H1 (cell line): ENCODE data around the gene OSCP1. TPM values are rescaled to one million over a fixed set of nuclear protein-coding genes. Genes with fewer than 3 reads are reported as not detected.

ENCODE experiments used
- CTCF ChIA-PET: fragments of 300-600 bp; sonication (Branson Sonifier 250); formaldehyde crosslinking; loops from one replicate; lab custom pipeline; 2021; ENCODE audit not compliant: partially characterized antibody; lab: Charles Lee
- POLR2A ChIA-PET: fragments of 300-600 bp; sonication (Branson Sonifier 250); formaldehyde crosslinking; loops from one replicate; lab custom pipeline; 2021; ENCODE audit warnings: inconsistent platforms; ENCODE audit not compliant: partially characterized antibody; lab: Charles Lee
- DNase-seq, 2 experiments: peaks; one replicate each; pipeline versions ENCODE4 v3.0.0 to v3.0.0-alpha.2; 2010 to 2022; ENCODE audit warnings: low spot score in 2 of 2, low read depth in 1 of 2, mixed read lengths in 1 of 2
- FAIRE-seq: peaks from 2 replicates; lab custom pipeline; 2011; peaks lifted over from hg19 to GRCh38; lab: Jason Lieb, UNC
- H2AFZ ChIP-seq: 2 replicates; pipeline ENCODE4 v1.8.1; 2012; ENCODE audit warnings: low read length, inconsistent platforms
- H2AK5ac ChIP-seq: 2 replicates; pipeline ENCODE4 v1.6.1; 2013; ENCODE audit warnings: low read depth, low read length
- H2BK120ac ChIP-seq: replicated peaks from 2 replicates; pipeline ENCODE3; 2013; ENCODE audit warnings: low read depth, low read length, inconsistent platforms
- H2BK12ac ChIP-seq: 2 replicates; pipeline ENCODE4 v1.6.1; 2013; ENCODE audit warnings: low read depth, low read length
- H2BK15ac ChIP-seq: 2 replicates; pipeline ENCODE4 v1.6.1; 2013; ENCODE audit warnings: low read length
- H2BK20ac ChIP-seq: 2 replicates; pipeline ENCODE4 v1.6.1; 2013; ENCODE audit warnings: low read length
- H2BK5ac ChIP-seq: 2 replicates; pipeline ENCODE4 v1.6.1; 2013; ENCODE audit warnings: low read depth, low read length
- H3K14ac ChIP-seq: 2 replicates; pipeline ENCODE4 v1.6.1; 2013; ENCODE audit warnings: inconsistent platforms; ENCODE audit not compliant: insufficient read length
- H3K18ac ChIP-seq: 2 replicates; pipeline ENCODE4 v1.6.1; 2013; ENCODE audit warnings: low read length; ENCODE audit errors: extremely low read depth
- H3K23ac ChIP-seq: 2 replicates; pipeline ENCODE4 v1.6.1; 2013; ENCODE audit warnings: inconsistent platforms; ENCODE audit not compliant: insufficient read length
- H3K23me2 ChIP-seq: 2 replicates; pipeline ENCODE4 v1.6.1; 2013; ENCODE audit warnings: low read depth, low read length
- H3K27ac ChIP-seq: 2 replicates; pipeline ENCODE4 v1.6.1; 2011; ENCODE audit warnings: low read depth, low read length, inconsistent platforms
- H3K27me3 ChIP-seq, 4 experiments: replicated peaks in 1 of 4; 1 replicate in 1 of 4; 2 replicates in 3 of 4; pipeline versions ENCODE4 v1.6.1 to v1.8.1; 2011 to 2013; ENCODE audit warnings: low read length in 3 of 4, mild to moderate bottlenecking in 3 of 4, inconsistent platforms in 2 of 4, mixed read lengths in 2 of 4, moderate library complexity in 1 of 4; ENCODE audit not compliant: control insufficient read depth in 3 of 4, insufficient read depth in 3 of 4; ENCODE audit errors: extremely low read depth in 1 of 4
- H3K36me3 ChIP-seq, 4 experiments: 2 replicates each; pipeline versions ENCODE4 v1.6.1 to v1.8.1; 2011 to 2013; ENCODE audit warnings: mild to moderate bottlenecking in 4 of 4, low read length in 3 of 4, moderate library complexity in 2 of 4, control low read depth in 1 of 4, inconsistent platforms in 1 of 4; ENCODE audit not compliant: insufficient read depth in 4 of 4, control insufficient read depth in 2 of 4
- H3K4ac ChIP-seq: replicated peaks from 2 replicates; pipeline ENCODE3; 2013; ENCODE audit warnings: low read length, low read depth, mixed read lengths, inconsistent platforms; ENCODE audit not compliant: insufficient read length
- H3K4me1 ChIP-seq, 4 experiments: replicated peaks in 1 of 4; 1 replicate in 1 of 4; 2 replicates in 3 of 4; pipeline versions ENCODE4 v1.6.1 to v1.8.1; 2011 to 2013; ENCODE audit warnings: low read length in 3 of 4, inconsistent platforms in 2 of 4, mixed read lengths in 1 of 4; ENCODE audit not compliant: insufficient read depth in 4 of 4, control insufficient read depth in 3 of 4
- H3K4me2 ChIP-seq, 2 experiments: 2 replicates each; pipeline versions ENCODE4 v1.6.1 to v1.8.1; 2011 to 2013; ENCODE audit warnings: low read depth in 2 of 2, low read length in 2 of 2, control low read depth in 1 of 2, inconsistent platforms in 1 of 2, mild to moderate bottlenecking in 1 of 2; ENCODE audit not compliant: insufficient read depth in 1 of 2
- H3K4me3 ChIP-seq, 4 experiments: fragments of 200-600, 300-600 bp in 1 of 4; sonication (generic), shearing (Covaris generic), sonication (Bioruptor Twin) in 1 of 4; 2 replicates each; pipeline versions ENCODE4 v1.5.1 to v1.8.1; 2011 to 2016; ENCODE audit warnings: low read length in 4 of 4, low read depth in 3 of 4, control low read depth in 2 of 4, inconsistent platforms in 2 of 4, mild to moderate bottlenecking in 2 of 4, mixed read lengths in 1 of 4, moderate library complexity in 1 of 4; ENCODE audit not compliant: insufficient read depth in 2 of 4; ENCODE audit errors: extremely low read depth in 1 of 4
- H3K56ac ChIP-seq: replicated peaks from 2 replicates; pipeline ENCODE3; 2013; ENCODE audit warnings: low read depth, mild to moderate bottlenecking, mixed read lengths, low read length, inconsistent platforms; ENCODE audit not compliant: insufficient read length
- H3K79me1 ChIP-seq: 2 replicates; pipeline ENCODE4 v1.6.1; 2013; ENCODE audit warnings: low read depth, low read length, control low read depth
- H3K79me2 ChIP-seq, 2 experiments: 2 replicates each; pipeline versions ENCODE4 v1.6.1 to v1.8.1; 2012 to 2013; ENCODE audit warnings: low read length in 2 of 2, mild to moderate bottlenecking in 2 of 2, inconsistent platforms in 1 of 2; ENCODE audit not compliant: insufficient read depth in 2 of 2, control insufficient read depth in 1 of 2
- H3K9ac ChIP-seq, 4 experiments: replicated peaks in 1 of 4; 1 replicate in 1 of 4; 2 replicates in 3 of 4; pipeline versions ENCODE4 v1.6.1 to v1.8.1; 2011 to 2013; ENCODE audit warnings: low read depth in 3 of 4, low read length in 3 of 4, control low read depth in 2 of 4, mild to moderate bottlenecking in 2 of 4, moderate library complexity in 2 of 4, inconsistent platforms in 1 of 4; ENCODE audit errors: extremely low read depth in 1 of 4
- H3K9me3 ChIP-seq, 2 experiments: 2 replicates each; pipeline versions ENCODE4 v1.6.1 to v1.8.1; 2012 to 2013; ENCODE audit warnings: mild to moderate bottlenecking in 2 of 2, moderate library complexity in 2 of 2, control low read depth in 1 of 2, inconsistent platforms in 1 of 2, low read depth in 1 of 2, low read length in 1 of 2, mixed read lengths in 1 of 2; ENCODE audit not compliant: insufficient read depth in 2 of 2
- H4K20me1 ChIP-seq, 2 experiments: replicated peaks in 1 of 2; 2 replicates each; pipeline versions ENCODE3 to v1.8.1; 2011 to 2013; ENCODE audit warnings: inconsistent platforms in 2 of 2, low read length in 2 of 2, mild to moderate bottlenecking in 1 of 2; ENCODE audit not compliant: insufficient read depth in 2 of 2, control insufficient read depth in 1 of 2
- H4K5ac ChIP-seq: 2 replicates; pipeline ENCODE4 v1.6.1; 2013; ENCODE audit warnings: low read length, low read depth, mixed read lengths, inconsistent platforms; ENCODE audit not compliant: insufficient read length
- H4K8ac ChIP-seq: 2 replicates; pipeline ENCODE4 v1.8.0; 2013; ENCODE audit warnings: mild to moderate bottlenecking, moderate library complexity, low read length, inconsistent platforms; ENCODE audit not compliant: insufficient read depth; ENCODE audit errors: extremely low read depth
- H4K91ac ChIP-seq: replicated peaks from 2 replicates; pipeline ENCODE3; 2013; ENCODE audit warnings: low read length, mixed read lengths, inconsistent platforms; ENCODE audit not compliant: insufficient read length
- WGBS, 2 experiments: shearing (Covaris generic) in 1 of 2; methylation state at CpG; one replicate each; pipeline versions ENCODE4 v1.1.6 to v1.1.7; 2013 to 2015; ENCODE audit warnings: low lambda C conversion rate in 2 of 2, mixed read lengths in 2 of 2, inconsistent platforms in 1 of 2, low coverage in 1 of 2, missing lambda C conversion rate in 1 of 2; ENCODE audit not compliant: insufficient replicate concordance in 2 of 2, insufficient coverage in 1 of 2, insufficient read length in 1 of 2; ENCODE audit errors: extremely low coverage in 1 of 2, missing lambda C conversion rate in 1 of 2; 5-methylcytosine and 5-hydroxymethylcytosine counted together
- polyA plus RNA-seq, 7 experiments: library from polyadenylated mRNA; depleted of rRNA in 3 of 7; stranded (reverse) in 5 of 7; unstranded in 2 of 7; fragments of >200 nt in 5 of 7; fragments of 200-250 nt in 2 of 7; gene quantifications; 1 replicate in 5 of 7; 2 replicates in 1 of 7; 4 replicates in 1 of 7; pipeline versions ENCODE4 v1.2.1 to v1.2.3, GENCODE V29; 2011 to 2013; ENCODE audit warnings: missing spikeins in 2 of 7, mixed read lengths in 2 of 7
- total RNA-seq: library from RNA; stranded (reverse); fragmentation: NEBNext Ultra II Directional; extraction: Animal tissue kit (Norgen Biotek cat#: 25700); gene quantifications from 2 replicates; pipeline ENCODE4 v1.2.1, GENCODE V29; 2021

OSCP1 gene
- total and polyA plus RNA-seq, 2 of the 8 experiments (the other 6 are each of a cell fraction or from before 2014, with no cell fraction given): 1.8 to 3.3 TPM

GRCh38 chr1:36408479-36408878 lies 41.8 kb downstream of the OSCP1 start:
- H3K14ac ChIP-seq: no peak overlapping the region
- H3K79me2 ChIP-seq: no peaks in the 10 kb centered on the region
- no peak overlapping the region for H2BK20ac ChIP-seq
- H3K9me3 ChIP-seq: no peaks in the 10 kb centered on the region
- H2BK12ac ChIP-seq: no peak overlapping the region
- H3K9ac ChIP-seq: no peak overlapping the region
- H3K56ac ChIP-seq: no peak overlapping the region
- no peak overlapping the region for H2AFZ ChIP-seq
- 95% methylated on average over 2 of the region's 2 CpGs; no CpG with 5 or more reads in 1 of the 2 experiments for WGBS, 2 experiments
- POLR2A ChIA-PET: interaction anchor here (0.6 to 1.5 kb wide), 4 partner anchors 11 to 40 kb away, joined by 3 to 4 read pairs (median 3); no protein-coding TSS in a partner anchor
- H2BK5ac ChIP-seq: no peak overlapping the region
- no peak overlapping the region for H2BK120ac ChIP-seq
- H3K36me3 ChIP-seq: peaks cover 0 to 2% (median 0%) of the 10 kb centered on the region in 4 experiments; a peak in 3 of 8 replicates
- H2AK5ac ChIP-seq: no peak overlapping the region
- no peak overlapping the region for H4K91ac ChIP-seq
- H4K20me1 ChIP-seq: no peaks in the 10 kb centered on the region
- H3K27me3 ChIP-seq: no peaks in the 10 kb centered on the region
- DNase-seq: no peak
- H3K4ac ChIP-seq: no peak overlapping the region
- H3K79me1 ChIP-seq: no peaks in the 10 kb centered on the region; the same call in 1 of the 2 replicates
- H4K5ac ChIP-seq: no peak overlapping the region
- no peak overlapping the region for H3K23ac ChIP-seq
- H3K4me2 ChIP-seq: no peak overlapping the region
- H3K4me1 ChIP-seq: peaks cover 0 to 3% (median 0%) of the 10 kb centered on the region in 4 experiments; a peak in 1 of 7 replicates
- CTCF ChIA-PET: interaction anchor here (0.6 to 2.0 kb wide), 4 partner anchors 11 to 66 kb away, joined by 3 to 5 read pairs (median 4); no protein-coding TSS in a partner anchor
- H3K18ac ChIP-seq: no peak overlapping the region
- H4K8ac ChIP-seq: no peak overlapping the region
- no peaks in the 10 kb centered on the region; the same call in 1 of the 2 replicates for H3K23me2 ChIP-seq
- no peak overlapping the region for H3K27ac ChIP-seq
- no peak for FAIRE-seq
- no peak overlapping the region for H3K4me3 ChIP-seq
- H2BK15ac ChIP-seq: no peak overlapping the region
